ENCODE measurements around the gene RND1.
A peak's percentile ranks its signal among the peaks of the same experiment; 100 is the strongest.
"Not testable (repeated sequence)": the region's sequence is repeated elsewhere in the genome, so short reads cannot be mapped to it uniquely, and the experiment has no call there.

Gene RND1

GRCh38 chr12:48865281-48866051 lies at the start of gene RND1:
TSS of gene RND1 (minus strand) at chr12:48865870. CDS start at chr12:48865767, 103 bp downstream.
- H3K4me3 ChIP-seq (ENCODE audit: low read depth in 1 of 2, low read length in 2 of 2), result peak within 1 kb of the TSS; percentile 87 to 91
- H3K9me3 ChIP-seq (ENCODE audit: control insufficient read depth in 1 of 2, low read length in 2 of 2), result no peaks in the 10 kb centered on the region
- H3K9ac ChIP-seq (ENCODE audit: low read depth in 1 of 2, low read length in 2 of 2), result peak within 1 kb of the TSS; percentile 81
- H3K4me1 ChIP-seq (ENCODE audit: control insufficient read depth in 1 of 2, insufficient read depth in 2 of 2, low read length in 2 of 2), result peaks cover 20 to 22% of the 10 kb centered on the region in 2 donors
- no peak within 1 kb of the TSS for H3K27ac ChIP-seq (ENCODE audit: low read depth, low read length)
- peaks cover 0 to 6% of the 10 kb centered on the region in 2 donors for H3K36me3 ChIP-seq (ENCODE audit: control insufficient read depth in 1 of 2, insufficient read depth in 2 of 2, low read length in 2 of 2)
- H3K27me3 ChIP-seq (ENCODE audit: control insufficient read depth in 1 of 2, insufficient read depth in 2 of 2, low read length in 2 of 2), result peaks cover 0 to 6% of the 10 kb centered on the region in 2 donors

GRCh38 chr12:48910196-48910595 lies 44.5 kb upstream of the RND1 start:
- no peaks in the 10 kb centered on the region for H3K36me3 ChIP-seq (ENCODE audit: control insufficient read depth in 1 of 2, insufficient read depth in 2 of 2, low read length in 2 of 2)
- no peak overlapping the region for H3K27ac ChIP-seq (ENCODE audit: low read depth, low read length)
- no peaks in the 10 kb centered on the region for H3K27me3 ChIP-seq (ENCODE audit: control insufficient read depth in 1 of 2, insufficient read depth in 2 of 2, low read length in 2 of 2)
- H3K4me3 ChIP-seq (ENCODE audit: low read depth in 1 of 2, low read length in 2 of 2), result no peak overlapping the region
- no peaks in the 10 kb centered on the region for H3K9me3 ChIP-seq (ENCODE audit: control insufficient read depth in 1 of 2, low read length in 2 of 2)
- H3K9ac ChIP-seq (ENCODE audit: low read depth in 1 of 2, low read length in 2 of 2), result no peak overlapping the region
- peaks cover 6 to 8% of the 10 kb centered on the region in 2 donors for H3K4me1 ChIP-seq (ENCODE audit: control insufficient read depth in 1 of 2, insufficient read depth in 2 of 2, low read length in 2 of 2)

GRCh38 chr12:48909698-48910097 lies 44.0 kb upstream of the RND1 start:
- H3K4me1 ChIP-seq (ENCODE audit: control insufficient read depth in 1 of 2, insufficient read depth in 2 of 2, low read length in 2 of 2); H3K9me3 ChIP-seq (ENCODE audit: control insufficient read depth in 1 of 2, low read length in 2 of 2); H3K4me3 ChIP-seq (ENCODE audit: low read depth in 1 of 2, low read length in 2 of 2); H3K27me3 ChIP-seq (ENCODE audit: control insufficient read depth in 1 of 2, insufficient read depth in 2 of 2, low read length in 2 of 2); H3K9ac ChIP-seq (ENCODE audit: low read depth in 1 of 2, low read length in 2 of 2); H3K27ac ChIP-seq (ENCODE audit: low read depth, low read length); H3K36me3 ChIP-seq (ENCODE audit: control insufficient read depth in 1 of 2, insufficient read depth in 2 of 2, low read length in 2 of 2): not testable (repeated sequence)

- Histone ChIP-seq H3K27ac (ENCODE audit: low read depth, low read length) (no peak overlapping the region), H3K9ac (ENCODE audit: low read depth in 1 of 2, low read length in 2 of 2) (no peak overlapping the region), H3K27me3 (ENCODE audit: control insufficient read depth in 1 of 2, insufficient read depth in 2 of 2, low read length in 2 of 2) (no peaks in the 10 kb centered on the region), H3K9me3 (ENCODE audit: control insufficient read depth in 1 of 2, low read length in 2 of 2) (no peaks in the 10 kb centered on the region), H3K4me3 (ENCODE audit: low read depth in 1 of 2, low read length in 2 of 2) (no peak overlapping the region), H3K36me3 (ENCODE audit: control insufficient read depth in 1 of 2, insufficient read depth in 2 of 2, low read length in 2 of 2) (no peaks in the 10 kb centered on the region), H3K4me1 (ENCODE audit: control insufficient read depth in 1 of 2, insufficient read depth in 2 of 2, low read length in 2 of 2) (peaks cover 9 to 16% of the 10 kb centered on the region in 2 donors)
Observed at GRCh38 chr12:48907245-48907644, 41.6 kb upstream of the RND1 start.

- H3K4me1 ChIP-seq (ENCODE audit: control insufficient read depth in 1 of 2, insufficient read depth in 2 of 2, low read length in 2 of 2), result peaks cover 9 to 16% of the 10 kb centered on the region in 2 donors
- no peak overlapping the region for H3K9ac ChIP-seq (ENCODE audit: low read depth in 1 of 2, low read length in 2 of 2)
- H3K36me3 ChIP-seq (ENCODE audit: control insufficient read depth in 1 of 2, insufficient read depth in 2 of 2, low read length in 2 of 2), result no peaks in the 10 kb centered on the region
- no peaks in the 10 kb centered on the region for H3K9me3 ChIP-seq (ENCODE audit: control insufficient read depth in 1 of 2, low read length in 2 of 2)
- no peak overlapping the region for H3K27ac ChIP-seq (ENCODE audit: low read depth, low read length)
- peak overlapping the region; percentile 64 to 71 for H3K4me3 ChIP-seq (ENCODE audit: low read depth in 1 of 2, low read length in 2 of 2)
- H3K27me3 ChIP-seq (ENCODE audit: control insufficient read depth in 1 of 2, insufficient read depth in 2 of 2, low read length in 2 of 2), result no peaks in the 10 kb centered on the region
Observed at GRCh38 chr12:48903982-48904411, 38.3 kb upstream of the RND1 start.

GRCh38 chr12:48903363-48903981 lies 37.8 kb upstream of the RND1 start:
- H3K9me3 ChIP-seq (ENCODE audit: control insufficient read depth in 1 of 2, low read length in 2 of 2), result no peaks in the 10 kb centered on the region
- H3K4me1 ChIP-seq (ENCODE audit: control insufficient read depth in 1 of 2, insufficient read depth in 2 of 2, low read length in 2 of 2), result peaks cover 9 to 16% of the 10 kb centered on the region in 2 donors
- peak overlapping the region; percentile 54 to 70 for H3K4me3 ChIP-seq (ENCODE audit: low read depth in 1 of 2, low read length in 2 of 2)
- H3K9ac ChIP-seq (ENCODE audit: low read depth in 1 of 2, low read length in 2 of 2), result no peak overlapping the region
- no peaks in the 10 kb centered on the region for H3K27me3 ChIP-seq (ENCODE audit: control insufficient read depth in 1 of 2, insufficient read depth in 2 of 2, low read length in 2 of 2)
- H3K36me3 ChIP-seq (ENCODE audit: control insufficient read depth in 1 of 2, insufficient read depth in 2 of 2, low read length in 2 of 2), result no peaks in the 10 kb centered on the region
- no peak overlapping the region for H3K27ac ChIP-seq (ENCODE audit: low read depth, low read length)

- peaks cover 3 to 8% of the 10 kb centered on the region in 2 donors for H3K4me1 ChIP-seq (ENCODE audit: control insufficient read depth in 1 of 2, insufficient read depth in 2 of 2, low read length in 2 of 2)
- no peaks in the 10 kb centered on the region for H3K27me3 ChIP-seq (ENCODE audit: control insufficient read depth in 1 of 2, insufficient read depth in 2 of 2, low read length in 2 of 2)
- H3K9ac ChIP-seq (ENCODE audit: low read depth in 1 of 2, low read length in 2 of 2), result no peak overlapping the region
- no peaks in the 10 kb centered on the region for H3K9me3 ChIP-seq (ENCODE audit: control insufficient read depth in 1 of 2, low read length in 2 of 2)
- no peak overlapping the region for H3K27ac ChIP-seq (ENCODE audit: low read depth, low read length)
- H3K36me3 ChIP-seq (ENCODE audit: control insufficient read depth in 1 of 2, insufficient read depth in 2 of 2, low read length in 2 of 2), result no peaks in the 10 kb centered on the region
- no peak overlapping the region for H3K4me3 ChIP-seq (ENCODE audit: low read depth in 1 of 2, low read length in 2 of 2)
Observed at GRCh38 chr12:48901278-48901677, 35.6 kb upstream of the RND1 start.

- H3K9me3 ChIP-seq (ENCODE audit: control insufficient read depth in 1 of 2, low read length in 2 of 2), result no peaks in the 10 kb centered on the region
- no peak overlapping the region for H3K27ac ChIP-seq (ENCODE audit: low read depth, low read length)
- no peak overlapping the region for H3K9ac ChIP-seq (ENCODE audit: low read depth in 1 of 2, low read length in 2 of 2)
- H3K4me1 ChIP-seq (ENCODE audit: control insufficient read depth in 1 of 2, insufficient read depth in 2 of 2, low read length in 2 of 2), result peaks cover 3 to 8% of the 10 kb centered on the region in 2 donors
- no peaks in the 10 kb centered on the region for H3K36me3 ChIP-seq (ENCODE audit: control insufficient read depth in 1 of 2, insufficient read depth in 2 of 2, low read length in 2 of 2)
- no peaks in the 10 kb centered on the region for H3K27me3 ChIP-seq (ENCODE audit: control insufficient read depth in 1 of 2, insufficient read depth in 2 of 2, low read length in 2 of 2)
- H3K4me3 ChIP-seq (ENCODE audit: low read depth in 1 of 2, low read length in 2 of 2), result no peak overlapping the region
Observed at GRCh38 chr12:48899651-48900050, 34.0 kb upstream of the RND1 start.

GRCh38 chr12:48894271-48894670 lies 28.6 kb upstream of the RND1 start:
- H3K27ac ChIP-seq (ENCODE audit: low read depth, low read length), result no peak overlapping the region
- peaks cover 0 to 9% of the 10 kb centered on the region in 2 donors for H3K27me3 ChIP-seq (ENCODE audit: control insufficient read depth in 1 of 2, insufficient read depth in 2 of 2, low read length in 2 of 2)
- H3K36me3 ChIP-seq (ENCODE audit: control insufficient read depth in 1 of 2, insufficient read depth in 2 of 2, low read length in 2 of 2), result no peaks in the 10 kb centered on the region
- H3K4me3 ChIP-seq (ENCODE audit: low read depth in 1 of 2, low read length in 2 of 2), result no peak overlapping the region
- no peak overlapping the region for H3K9ac ChIP-seq (ENCODE audit: low read depth in 1 of 2, low read length in 2 of 2)
- no peaks in the 10 kb centered on the region for H3K9me3 ChIP-seq (ENCODE audit: control insufficient read depth in 1 of 2, low read length in 2 of 2)
- H3K4me1 ChIP-seq (ENCODE audit: control insufficient read depth in 1 of 2, insufficient read depth in 2 of 2, low read length in 2 of 2), result peaks cover 0 to 6% of the 10 kb centered on the region in 2 donors

GRCh38 chr12:48890657-48891418 lies 25.2 kb upstream of the RND1 start:
- H3K4me3 ChIP-seq (ENCODE audit: low read depth in 1 of 2, low read length in 2 of 2), result peak overlapping the region in 1 of 2 donors; percentile 14
- peaks cover 0 to 6% of the 10 kb centered on the region in 2 donors for H3K4me1 ChIP-seq (ENCODE audit: control insufficient read depth in 1 of 2, insufficient read depth in 2 of 2, low read length in 2 of 2)
- no peaks in the 10 kb centered on the region for H3K9me3 ChIP-seq (ENCODE audit: control insufficient read depth in 1 of 2, low read length in 2 of 2)
- H3K27ac ChIP-seq (ENCODE audit: low read depth, low read length), result no peak overlapping the region
- peaks cover 0 to 9% of the 10 kb centered on the region in 2 donors for H3K27me3 ChIP-seq (ENCODE audit: control insufficient read depth in 1 of 2, insufficient read depth in 2 of 2, low read length in 2 of 2)
- H3K9ac ChIP-seq (ENCODE audit: low read depth in 1 of 2, low read length in 2 of 2), result peak overlapping the region in 1 of 2 donors; percentile 20
- no peaks in the 10 kb centered on the region for H3K36me3 ChIP-seq (ENCODE audit: control insufficient read depth in 1 of 2, insufficient read depth in 2 of 2, low read length in 2 of 2)
